Muscle of leg (tissue), 11 donors: Measurements from ENCODE around the gene CTIF. TPM values are rescaled to one million over a fixed set of nuclear protein-coding genes. Genes with fewer than 3 reads are reported as not detected.

Experiments
- DNase-seq: peaks from one replicate; pipeline ENCODE4 v3.0.0; 2013
- H3K27ac ChIP-seq: one replicate; pipeline ENCODE4 v1.5.1; 2013; ENCODE audit warnings: mild to moderate bottlenecking, low read length, control low read depth
- H3K27me3 ChIP-seq: one replicate; pipeline ENCODE4 v1.6.1; 2013; ENCODE audit warnings: low read length; ENCODE audit not compliant: control insufficient read depth, insufficient read depth
- H3K36me3 ChIP-seq: one replicate; pipeline ENCODE4 v1.6.1; 2013; ENCODE audit warnings: low read length; ENCODE audit not compliant: control insufficient read depth, insufficient read depth
- H3K4me1 ChIP-seq: one replicate; pipeline ENCODE4 v1.6.1; 2013; ENCODE audit warnings: low read length; ENCODE audit not compliant: control insufficient read depth, insufficient read depth
- H3K4me3 ChIP-seq: one replicate; pipeline ENCODE4 v1.5.1; 2013; ENCODE audit warnings: low read length, control low read depth
- H3K9me3 ChIP-seq: replicated peaks from 2 replicates; pipeline ENCODE4 v1.6.1; 2013; ENCODE audit warnings: low read depth, low read length; ENCODE audit not compliant: control insufficient read depth
- WGBS: methylation state at CpG from one replicate; pipeline ENCODE4 v1.1.5; 2013; ENCODE audit warnings: missing lambda C conversion rate; ENCODE audit not compliant: insufficient coverage; 5-methylcytosine and 5-hydroxymethylcytosine counted together
- polyA plus RNA-seq, 8 donors: library from polyadenylated mRNA; unstranded; fragments of 120-200 nt; gene quantifications; one replicate each; pipeline versions ENCODE4 v1.2.1 to v1.2.3, GENCODE V29; 2013; ENCODE audit warnings: inconsistent platforms in 1 of 8, low replicate concordance in 1 of 8; ENCODE audit not compliant: insufficient read length in 8 of 8, insufficient read depth in 1 of 8
- total RNA-seq: library from RNA; stranded (reverse); fragments of 120-200 nt; gene quantifications from one replicate; pipeline ENCODE4 v1.2.4, GENCODE V29; 2013

CTIF gene
- total and polyA plus RNA-seq, 9 donors: 16.3 to 46.8 (median 32.5) TPM

DNA sequence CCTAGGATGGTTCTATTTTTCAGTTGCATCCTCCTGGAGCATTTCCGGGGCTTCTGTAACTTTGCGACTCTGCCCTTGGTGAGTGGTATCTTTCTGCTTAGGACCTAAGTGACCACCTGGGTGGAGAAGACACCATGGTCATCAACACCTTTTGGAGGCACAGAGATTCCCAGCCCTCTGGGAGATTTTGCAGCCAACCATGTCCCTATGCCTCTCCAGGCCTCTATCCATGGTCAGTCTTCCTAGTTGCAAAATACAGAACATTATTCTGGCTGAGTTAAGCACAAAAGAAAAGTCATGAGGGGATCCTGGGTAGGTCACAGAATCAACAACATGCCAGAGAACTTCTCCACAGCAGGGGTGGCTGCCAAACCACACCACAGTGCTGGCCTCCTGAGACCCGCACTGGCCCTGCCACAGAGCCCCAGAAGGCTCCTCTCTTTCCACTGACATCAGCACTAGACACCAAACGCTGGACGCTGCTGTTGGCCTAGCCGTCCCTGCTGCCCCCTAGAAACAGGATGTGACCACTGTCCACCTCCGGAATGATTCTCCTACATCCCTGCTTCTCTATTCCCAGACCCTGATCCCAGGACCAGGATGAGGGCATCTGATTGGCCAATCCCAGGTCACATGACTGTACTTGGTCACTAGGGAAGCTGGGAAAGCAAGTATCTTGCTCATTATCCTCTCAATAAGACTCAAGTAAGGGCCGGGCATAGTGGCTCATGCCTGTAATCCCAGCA, 364.2 kb downstream of the CTIF start:
- H3K27ac ChIP-seq: no peak overlapping the region
- 76% methylated on average over 7 of the region's 8 CpGs for WGBS
- DNase-seq: no peak

DNA sequence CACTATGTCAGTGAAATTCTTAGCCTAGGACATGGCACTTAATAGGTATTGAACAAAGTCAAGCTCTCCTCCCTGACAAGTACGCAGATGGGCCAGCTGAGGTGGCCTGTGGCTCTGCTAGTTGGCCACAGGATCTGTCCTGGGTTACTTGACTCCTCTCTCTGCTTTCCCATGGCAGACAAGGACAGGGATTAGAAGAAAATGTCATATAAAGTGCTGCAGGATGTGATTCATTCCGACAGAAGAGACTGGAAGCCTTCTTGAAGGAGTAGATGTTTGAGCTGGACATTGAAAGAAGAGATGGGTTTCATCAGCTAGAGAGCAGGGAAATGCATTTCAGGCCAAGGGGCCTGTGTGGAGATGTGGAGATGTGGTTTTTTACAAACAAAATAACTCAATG, 365.3 kb downstream of the CTIF start:
- no peak overlapping the region for H3K27ac ChIP-seq
- no peaks in the 10 kb centered on the region for H3K36me3 ChIP-seq
- peaks cover 9% of the 10 kb centered on the region for H3K9me3 ChIP-seq
- DNase-seq: no peak
- H3K27me3 ChIP-seq: no peaks in the 10 kb centered on the region
- H3K4me1 ChIP-seq: peaks cover 21% of the 10 kb centered on the region
- WGBS: 94% methylated on average over 2 of the region's 2 CpGs
- no peak overlapping the region for H3K4me3 ChIP-seq

More for the DNA sequence above, 364.2 kb downstream of the CTIF start:
- Histone ChIP-seq H3K4me3 (no peak overlapping the region), H3K4me1 (peaks cover 21% of the 10 kb centered on the region), H3K36me3 (no peaks in the 10 kb centered on the region), H3K27me3 (no peaks in the 10 kb centered on the region), H3K9me3 (peaks cover 9% of the 10 kb centered on the region)

DNA sequence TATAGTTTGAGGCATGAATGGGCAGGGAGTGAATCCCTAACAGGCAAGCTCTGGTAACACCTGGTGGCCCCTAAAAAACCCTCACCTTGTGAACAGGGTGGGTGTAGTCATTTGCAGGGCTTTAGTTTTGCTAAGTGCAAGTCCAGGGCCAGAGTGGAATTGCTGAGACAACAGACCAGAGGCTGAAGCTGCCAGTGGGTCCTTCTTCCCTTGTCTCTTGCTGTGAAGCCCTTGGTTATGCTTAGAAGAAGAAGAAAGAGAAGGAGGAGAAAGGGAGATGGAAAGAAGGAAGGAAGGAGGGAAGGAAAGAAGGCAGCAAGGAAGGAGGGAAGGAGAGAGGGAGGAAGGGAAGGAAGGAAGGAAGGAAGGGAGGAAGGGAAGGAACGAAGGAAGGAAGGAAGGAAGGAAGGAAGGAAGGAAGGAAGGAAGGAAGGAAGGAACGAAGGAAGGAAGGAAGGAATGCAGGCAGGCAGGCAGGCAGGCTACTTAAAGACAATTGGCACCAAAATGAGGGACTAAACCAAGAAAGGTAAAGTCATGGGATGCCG, 366.1 kb downstream of the CTIF start:
- Histone ChIP-seq H3K27me3 (no peaks in the 10 kb centered on the region), H3K4me3 (no peak overlapping the region), H3K36me3 (no peaks in the 10 kb centered on the region), H3K27ac (no peak overlapping the region), H3K4me1 (peaks cover 21% of the 10 kb centered on the region), H3K9me3 (peaks cover 9% of the 10 kb centered on the region)
- no peak for DNase-seq
- WGBS: 92% methylated on average over 3 of the region's 3 CpGs

DNA sequence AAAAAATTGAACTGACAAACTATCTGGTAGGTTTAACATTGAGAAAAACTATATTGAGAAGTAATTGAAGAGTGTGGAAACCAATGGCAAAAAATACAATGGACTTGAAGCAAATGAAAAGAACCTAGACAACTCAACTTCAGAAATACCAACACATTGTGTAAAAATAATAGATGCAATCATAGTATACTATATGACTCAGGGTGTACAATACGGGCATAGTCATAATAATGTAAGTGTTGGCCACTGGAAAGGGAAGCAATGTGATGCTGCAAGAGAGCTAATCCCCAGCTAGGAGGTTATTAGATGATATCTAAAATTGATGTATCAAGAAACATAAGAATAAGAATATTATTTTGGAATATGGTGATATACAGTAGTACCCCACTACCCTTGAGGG, 366.7 kb downstream of the CTIF start:
- peaks cover 9% of the 10 kb centered on the region for H3K9me3 ChIP-seq
- WGBS: no CpG with 5 or more reads among the region's 1 CpG
- no peak overlapping the region for H3K27ac ChIP-seq
- no peak for DNase-seq
- peaks cover 21% of the 10 kb centered on the region for H3K4me1 ChIP-seq
- H3K4me3 ChIP-seq: no peak overlapping the region
- no peaks in the 10 kb centered on the region for H3K27me3 ChIP-seq
- no peaks in the 10 kb centered on the region for H3K36me3 ChIP-seq

DNA sequence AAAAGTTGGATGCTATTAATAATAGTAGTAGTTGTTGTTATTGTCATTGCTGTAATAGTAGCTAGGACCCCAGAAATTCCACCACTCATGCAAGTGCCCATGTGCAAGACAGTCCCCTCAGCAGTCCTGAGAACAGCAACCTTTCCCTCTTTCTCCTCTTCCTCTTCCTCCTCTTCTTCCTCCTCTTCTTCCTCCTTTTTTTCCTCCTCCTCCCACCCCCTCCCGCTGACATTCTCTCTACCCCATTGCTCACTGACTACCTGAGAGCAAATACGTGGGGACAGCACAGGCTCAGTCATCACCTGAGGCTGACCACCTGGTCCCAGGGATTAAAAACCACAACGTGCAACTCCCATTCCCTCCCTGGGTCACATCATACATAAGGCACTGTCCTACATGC, 370.1 kb downstream of the CTIF start:
- no peak overlapping the region for H3K27ac ChIP-seq
- H3K4me1 ChIP-seq: no peaks in the 10 kb centered on the region
- no peak overlapping the region for H3K4me3 ChIP-seq
- no peaks in the 10 kb centered on the region for H3K27me3 ChIP-seq
- peaks cover 9% of the 10 kb centered on the region for H3K9me3 ChIP-seq
- 100% methylated on average over 1 of the region's 3 CpGs for WGBS
- H3K36me3 ChIP-seq: no peaks in the 10 kb centered on the region
- DNase-seq: no peak

DNA sequence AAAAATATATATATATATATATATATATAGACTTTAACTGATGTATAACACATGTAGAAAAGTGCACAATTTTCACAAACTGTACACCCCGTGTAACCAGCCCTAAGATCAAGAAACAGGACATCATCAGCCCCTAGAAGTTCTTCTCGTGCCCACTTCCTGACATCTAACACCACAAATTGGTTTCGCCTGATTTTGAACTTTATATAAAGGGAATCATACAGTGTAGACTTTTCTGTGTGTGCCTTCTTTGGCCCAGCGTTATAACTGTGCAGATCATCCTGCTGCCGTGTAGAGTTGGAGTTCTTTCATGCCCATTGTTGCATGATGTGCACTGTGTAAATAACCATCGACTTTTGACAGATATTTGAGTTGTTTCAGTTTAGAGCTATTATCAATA, 370.9 kb downstream of the CTIF start:
- Histone ChIP-seq H3K4me1 (peaks cover 4% of the 10 kb centered on the region), H3K27me3 (no peaks in the 10 kb centered on the region), H3K4me3 (no peak overlapping the region), H3K9me3 (peaks cover 6% of the 10 kb centered on the region), H3K36me3 (no peaks in the 10 kb centered on the region), H3K27ac (no peak overlapping the region)
- no peak for DNase-seq
- 55% methylated on average over 2 of the region's 6 CpGs for WGBS

DNA sequence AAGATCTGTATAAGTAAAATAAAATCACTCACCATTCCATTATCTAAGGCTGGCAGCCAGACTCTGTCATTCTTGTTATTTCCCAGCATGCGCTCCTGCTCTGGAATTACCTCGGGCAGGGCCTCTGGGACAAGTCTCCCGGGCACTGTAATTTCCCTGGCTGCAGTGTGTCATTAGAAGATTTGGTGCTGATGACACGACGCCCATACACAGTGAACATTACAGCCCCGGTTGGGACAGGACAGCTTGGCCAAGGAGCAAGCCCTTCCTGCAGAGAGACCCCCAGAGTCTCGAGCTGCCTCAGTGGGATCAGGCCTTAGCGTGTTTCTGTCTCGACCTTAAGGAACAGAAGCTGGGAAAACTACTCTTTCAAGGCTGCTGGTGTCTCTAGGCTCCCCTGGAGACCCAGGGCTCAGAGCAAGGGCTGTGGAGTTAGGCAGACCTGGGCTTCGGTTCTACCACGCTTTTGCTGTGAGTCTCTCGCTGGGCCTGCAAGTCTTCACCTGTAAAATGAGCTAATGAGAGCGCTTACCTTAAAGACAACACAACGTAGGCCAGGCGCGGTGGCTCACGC, 372.2 kb downstream of the CTIF start:
- Histone ChIP-seq H3K36me3 (no peaks in the 10 kb centered on the region), H3K27ac (no peak overlapping the region), H3K9me3 (no peaks in the 10 kb centered on the region), H3K4me1 (peaks cover 14% of the 10 kb centered on the region), H3K4me3 (no peak overlapping the region), H3K27me3 (no peaks in the 10 kb centered on the region)
- WGBS: 68% methylated on average over 12 of the region's 17 CpGs
- no peak for DNase-seq

Other genes starting within 250 kb of the CTIF start
- gene ZBTB7C, start 129.6 kb upstream of the CTIF start, total RNA-seq: 3.2 TPM
- gene ZBTB7C, start 129.6 kb upstream of the CTIF start, polyA plus RNA-seq: 1 to 10 TPM; 2.8 to 5.6 (median 4.2) TPM